GM18517 (cell line): Measurements from ENCODE around the gene SLC7A11.
A peak's percentile ranks its signal among the peaks of the same experiment; 100 is the strongest.

ENCODE experiments used
- ATAC-seq: cut with Tn5 transposase; IDR thresholded peaks from one replicate; pipeline ENCODE4 v1.9.1; 2021; ENCODE audit warnings: mild to moderate bottlenecking, moderate library complexity; ENCODE audit not compliant: unreplicated experiment

SLC7A11 gene

DNA sequence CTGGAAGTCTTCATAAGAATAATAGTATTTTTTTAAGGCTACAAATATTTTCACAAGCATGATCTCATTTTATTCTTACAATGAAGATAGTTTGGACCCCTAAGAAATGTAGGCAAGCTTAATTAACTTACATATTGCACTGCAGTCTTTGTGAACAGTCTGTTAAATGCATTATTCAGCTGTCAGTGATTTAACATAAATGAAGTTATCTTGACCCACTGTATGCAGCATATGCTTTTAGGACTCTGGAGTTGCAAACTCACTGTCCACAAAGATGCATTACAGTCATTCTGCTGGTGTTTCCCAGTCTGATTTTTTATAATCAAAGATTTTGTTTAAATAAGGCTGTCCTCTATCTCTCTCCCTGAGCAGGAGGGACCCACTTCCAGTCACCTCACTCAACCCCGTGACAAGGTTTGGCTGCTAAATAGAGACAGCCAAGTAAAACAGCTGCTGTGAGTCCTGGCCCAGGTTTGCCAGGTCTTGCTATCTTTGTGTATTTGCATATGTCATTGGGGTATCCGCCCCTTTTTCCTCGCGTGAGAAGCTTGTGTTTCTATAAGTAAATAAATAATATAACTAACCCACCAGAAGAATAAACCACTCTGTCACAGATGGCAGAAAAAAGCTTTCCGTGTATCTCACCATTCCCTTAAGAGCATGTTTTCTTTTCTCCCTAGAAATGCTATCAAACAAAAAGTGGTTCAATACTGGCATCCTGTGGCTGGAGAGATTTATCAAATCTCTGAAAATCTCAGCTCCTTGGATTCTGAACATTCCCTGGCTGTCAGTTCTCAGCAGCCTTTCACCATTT, 67.0 kb downstream of the SLC7A11 start:
- ATAC-seq = no peak

DNA sequence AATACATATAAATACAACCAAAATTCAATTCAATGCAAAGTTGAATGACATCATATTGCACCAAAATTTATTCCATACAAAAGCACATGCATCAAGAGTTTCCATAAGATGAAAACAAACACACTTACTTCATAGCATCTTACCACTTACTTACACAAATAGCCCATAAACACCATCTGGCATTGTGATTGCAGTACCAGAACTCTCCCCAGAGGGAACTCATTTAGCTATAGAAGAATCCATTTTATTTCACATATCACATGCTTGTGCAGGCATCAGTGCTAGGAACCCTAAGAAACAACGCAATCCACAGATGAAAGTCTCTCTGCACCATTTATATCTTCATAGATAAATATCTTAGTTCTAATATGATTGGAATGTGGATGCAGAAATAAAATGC, 77.9 kb downstream of the SLC7A11 start:
- no peak for ATAC-seq

DNA sequence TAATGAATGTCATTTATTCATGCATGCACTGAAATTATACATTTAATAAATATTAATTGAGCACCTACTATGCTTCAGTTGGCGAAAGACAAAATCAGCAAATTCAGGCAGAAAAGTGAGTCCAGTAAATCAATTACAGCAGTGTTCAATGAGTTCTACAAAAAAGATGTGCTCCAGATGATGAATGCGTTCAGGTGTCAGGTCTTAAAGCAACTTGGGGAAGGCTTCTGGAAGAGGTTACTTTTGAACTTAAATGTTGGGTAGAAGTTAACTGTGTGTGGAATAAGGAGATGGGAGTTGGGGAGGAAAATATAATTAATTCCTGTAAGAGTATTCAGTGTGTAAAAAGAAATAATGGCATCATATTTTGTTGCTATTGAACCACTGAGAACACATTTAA, 79.0 kb downstream of the SLC7A11 start:
- no peak for ATAC-seq

DNA sequence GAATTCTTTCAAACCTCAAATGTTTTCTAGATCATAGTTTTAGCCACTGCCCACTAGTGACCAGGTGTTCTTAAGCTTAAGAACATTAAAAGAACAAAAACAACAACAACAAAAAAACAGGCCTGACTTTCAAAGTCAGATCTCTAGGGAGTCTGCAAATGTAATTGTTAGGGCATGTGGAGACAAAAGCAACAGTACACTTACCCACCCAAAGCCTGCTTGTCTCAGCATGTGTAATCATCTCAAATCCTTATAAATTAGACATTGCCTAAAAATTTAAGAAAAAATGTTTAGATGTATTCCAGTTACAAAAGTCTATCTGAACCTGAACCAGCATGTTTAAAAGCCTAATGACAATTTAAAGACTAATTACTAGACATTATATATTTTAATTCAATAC, 79.9 kb downstream of the SLC7A11 start:
- ATAC-seq = no peak

DNA sequence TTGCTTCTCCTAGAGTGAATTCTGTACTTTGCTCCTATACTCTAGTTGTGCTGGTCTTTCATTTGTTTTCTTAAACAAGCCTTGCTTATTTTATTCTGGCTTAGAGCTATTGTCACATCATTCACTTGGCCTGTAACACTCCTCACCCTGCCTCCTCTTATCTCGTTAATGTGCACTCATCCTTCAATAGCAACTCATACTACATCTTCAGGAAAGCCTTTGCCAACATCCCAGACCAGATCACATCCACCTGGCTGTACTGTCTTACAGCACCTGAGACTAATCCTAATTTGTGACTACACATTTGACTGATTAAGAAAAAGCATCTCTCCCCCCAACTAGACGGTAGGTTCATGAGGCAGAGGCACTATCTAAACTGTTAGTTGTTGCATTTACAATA, 80.8 kb downstream of the SLC7A11 start:
- no peak for ATAC-seq

DNA sequence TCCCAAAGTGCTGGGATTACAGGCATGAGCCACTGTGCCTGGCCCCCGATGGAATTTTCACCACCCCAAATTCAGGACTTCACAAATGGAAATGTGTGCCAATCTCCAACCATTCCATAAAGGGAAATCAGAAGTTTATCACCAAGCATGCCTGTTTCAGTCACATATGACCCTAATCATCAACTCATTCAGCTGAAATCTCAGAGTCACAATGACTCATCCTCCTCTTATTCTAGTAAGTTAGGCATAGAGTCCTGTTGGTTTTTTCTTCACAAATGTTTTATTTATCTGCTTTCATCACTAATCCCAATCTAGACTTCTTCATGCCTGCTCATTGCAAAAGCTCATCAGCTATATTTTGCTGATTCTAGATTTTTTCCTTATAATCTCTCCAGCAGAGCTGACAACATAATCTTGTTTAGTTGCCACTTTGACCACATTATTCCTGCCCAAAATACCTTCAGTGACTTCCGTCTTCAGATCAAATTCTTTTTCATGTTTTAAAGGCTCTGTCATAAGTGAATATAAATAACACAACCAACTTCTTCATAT, 83.3 kb downstream of the SLC7A11 start:
- no peak for ATAC-seq

DNA sequence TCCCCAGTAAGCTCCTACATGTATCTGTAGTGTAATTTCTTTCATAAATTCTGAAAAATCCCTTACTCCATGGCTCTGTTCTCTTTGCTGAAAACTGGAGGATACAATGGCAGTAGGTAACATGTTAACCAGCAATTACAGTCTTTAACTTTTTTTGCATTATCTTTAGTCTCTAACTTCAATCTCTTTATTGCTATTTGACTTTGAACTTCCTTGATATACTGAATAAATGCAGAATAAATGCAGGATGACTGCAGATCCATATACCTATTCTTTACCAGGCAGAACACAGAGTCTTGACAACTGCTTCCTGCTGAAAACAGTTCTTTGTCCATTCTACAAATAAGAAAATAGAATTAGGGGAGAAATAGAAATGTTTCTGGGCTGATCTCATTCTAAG, 101.3 kb downstream of the SLC7A11 start:
- no peak for ATAC-seq

DNA sequence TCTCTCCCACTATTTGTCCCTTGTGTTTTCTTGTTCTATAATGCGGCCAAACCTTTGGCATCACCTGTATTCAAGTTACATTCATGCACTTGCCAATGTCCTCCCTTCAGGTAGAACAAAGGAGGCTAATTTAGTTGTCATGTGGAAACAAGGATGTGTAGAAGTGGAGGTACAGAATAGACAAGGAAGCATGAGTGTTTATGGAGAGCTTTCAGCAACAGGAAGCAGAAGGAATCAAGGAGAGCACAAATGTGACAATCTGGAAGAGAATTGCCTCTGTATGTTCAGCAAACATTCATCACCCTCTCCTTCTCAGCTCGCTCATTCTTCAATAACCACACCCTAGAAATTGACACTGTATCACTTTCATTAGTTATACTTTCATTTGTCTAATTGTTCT, 103.4 kb downstream of the SLC7A11 start:
- ATAC-seq = no peak

DNA sequence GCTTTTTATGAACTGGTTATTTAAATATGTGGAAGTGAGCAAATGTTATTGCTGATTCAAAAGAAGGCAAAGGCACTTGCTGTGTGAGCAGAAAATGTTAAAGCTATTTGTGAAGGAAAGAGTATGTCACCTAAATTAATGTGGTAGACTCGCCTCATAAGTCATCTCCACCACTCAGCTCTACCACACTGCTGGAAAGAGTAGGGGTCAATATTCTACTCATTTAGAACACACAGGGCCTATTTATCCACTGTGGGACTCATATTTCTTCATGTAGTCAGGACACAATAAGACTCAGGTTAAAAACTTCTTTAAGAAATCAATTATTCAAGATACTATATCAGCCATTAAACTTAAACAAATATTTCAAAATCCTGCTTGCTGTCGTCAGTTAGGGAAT, 106.5 kb downstream of the SLC7A11 start:
- no peak for ATAC-seq

DNA sequence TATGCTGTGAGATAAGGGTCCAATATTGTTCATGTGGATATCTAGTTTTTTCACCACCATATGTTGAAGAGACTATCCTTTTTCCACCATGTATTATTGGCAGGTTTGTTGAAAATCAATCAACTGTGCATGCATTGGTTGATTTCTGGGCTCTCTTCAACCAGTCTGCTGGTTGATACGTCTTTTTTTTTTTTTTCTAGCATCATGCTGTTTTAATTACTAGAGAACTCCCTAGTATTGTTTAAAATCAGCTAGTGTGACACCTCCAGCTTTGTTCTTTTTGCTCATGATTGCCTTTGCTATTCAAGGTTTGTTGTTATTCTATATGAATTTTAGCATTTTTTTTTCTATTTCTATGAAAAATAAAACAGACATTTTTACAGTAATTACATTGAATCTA, 123.9 kb downstream of the SLC7A11 start:
- ATAC-seq = no peak

DNA sequence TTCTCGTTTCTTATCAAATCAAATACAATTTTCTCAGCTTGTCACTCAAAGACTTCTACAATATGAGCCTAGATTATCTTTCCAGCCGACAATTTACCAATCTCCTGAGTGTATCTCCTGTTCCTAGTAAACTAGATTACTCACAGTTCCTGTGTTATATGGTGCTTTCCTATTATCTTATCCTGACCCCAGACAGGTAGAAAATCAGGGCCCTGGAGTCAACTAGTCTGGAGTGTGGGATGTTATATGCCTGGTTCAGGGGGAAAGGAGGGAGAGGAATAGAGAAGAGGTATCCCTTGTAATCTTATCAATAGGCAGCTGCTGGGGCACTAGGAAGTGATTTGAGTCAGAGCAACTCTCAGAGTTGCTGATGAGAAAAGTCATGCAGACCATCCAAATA, 127.1 kb downstream of the SLC7A11 start:
- ATAC-seq = no peak

DNA sequence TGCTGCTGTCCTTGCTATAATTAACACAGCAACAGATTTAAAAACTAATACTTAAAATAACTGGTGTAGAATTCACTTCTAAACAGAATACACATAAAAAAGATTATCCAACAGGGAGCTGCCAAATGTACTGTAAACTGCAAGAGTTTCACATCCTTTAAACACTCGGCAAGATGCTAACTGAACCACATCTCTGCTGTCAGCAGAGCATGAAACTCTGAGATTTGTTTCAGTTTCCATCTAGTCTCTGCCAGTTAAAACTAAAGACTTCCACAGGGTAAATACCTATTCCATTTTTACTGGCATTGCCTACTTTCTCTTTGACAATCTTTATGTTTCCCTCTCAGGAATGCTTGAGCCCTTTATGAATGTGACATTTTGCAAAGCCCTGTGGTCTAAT, 127.7 kb downstream of the SLC7A11 start:
- peak; percentile 100 for ATAC-seq
